Natural killer cell (primary cell): ENCODE results near the gene IRF2BPL. TPM values are rescaled to one million over a fixed set of nuclear protein-coding genes. Genes with fewer than 3 reads are reported as not detected.

Experiments
- ATAC-seq, 3 donors: fragments of 150-1000 bp in 2 of 3; fragments of 200-7000 bp in 1 of 3; cut with Tn5 transposase; 1 replicate in 1 of 3; 2 replicates in 2 of 3; pipeline ENCODE4 v1.10.0; 2021; ENCODE audit warnings: mild to moderate bottlenecking in 2 of 3, moderate library complexity in 2 of 3
- DNase-seq, 2 donors: peaks; one replicate each; pipeline versions ENCODE4 v3.0.0 to v3.0.0-alpha.2; 2013 to 2021; ENCODE audit warnings: mixed read lengths in 1 of 2
- H3K27ac ChIP-seq: one replicate; pipeline ENCODE4 v1.5.1; 2013; ENCODE audit warnings: mild to moderate bottlenecking, low read length
- H3K27me3 ChIP-seq: one replicate; pipeline ENCODE4 v1.6.1; 2013; ENCODE audit warnings: low read length; ENCODE audit not compliant: control insufficient read depth, insufficient read depth
- H3K36me3 ChIP-seq: one replicate; pipeline ENCODE4 v1.6.1; 2013; ENCODE audit warnings: low read length; ENCODE audit not compliant: control insufficient read depth, insufficient read depth
- H3K4me1 ChIP-seq: one replicate; pipeline ENCODE4 v1.6.1; 2013; ENCODE audit warnings: low read length; ENCODE audit not compliant: control insufficient read depth, insufficient read depth
- H3K4me3 ChIP-seq: one replicate; pipeline ENCODE4 v1.5.1; 2013; ENCODE audit warnings: low read length
- H3K9me3 ChIP-seq: one replicate; pipeline ENCODE4 v1.6.1; 2013; ENCODE audit warnings: low read length; ENCODE audit not compliant: control insufficient read depth, insufficient read depth
- H3K27ac Mint-ChIP-seq, 2 donors: one replicate each; pipeline ENCODE4 v1.8.0; 2022; ENCODE audit warnings: mild to moderate bottlenecking in 2 of 2, mixed read lengths in 2 of 2, moderate library complexity in 1 of 2
- H3K27me3 Mint-ChIP-seq, 2 donors: one replicate each; pipeline ENCODE4 v1.8.0; 2022; ENCODE audit warnings: low read depth in 2 of 2, mixed read lengths in 2 of 2
- H3K36me3 Mint-ChIP-seq: one replicate; pipeline ENCODE4 v1.8.0; 2022; ENCODE audit warnings: mixed read lengths
- H3K4me1 Mint-ChIP-seq, 2 donors: one replicate each; pipeline ENCODE4 v1.8.0; 2022; ENCODE audit warnings: mixed read lengths in 2 of 2
- H3K4me3 Mint-ChIP-seq: one replicate; pipeline ENCODE4 v1.8.0; 2022; ENCODE audit warnings: mild to moderate bottlenecking, moderate library complexity, mixed read lengths
- H3K9me3 Mint-ChIP-seq, 2 donors: one replicate each; pipeline ENCODE4 v1.8.0; 2022; ENCODE audit warnings: mixed read lengths in 2 of 2
- WGBS: methylation state at CpG from one replicate; pipeline ENCODE4 v1.1.7; 2013; ENCODE audit warnings: missing lambda C conversion rate; ENCODE audit not compliant: insufficient coverage; 5-methylcytosine and 5-hydroxymethylcytosine counted together
- intact Hi-C: fragments of 100-400 bp; cut with micrococcal nuclease; formaldehyde crosslinking; loops from one replicate; pipeline ENCODE4 v1.14.2; 2022
- total RNA-seq, 4 donors: library from RNA; stranded (reverse); fragments of 120-200 nt in 1 of 4; gene quantifications; one replicate each; pipeline versions ENCODE4 v1.2.3 to v1.2.4, GENCODE V29; 2013 to 2022
- TF ChIP-seq, protein P1 (sequence below): fragments of 200-600 bp; IDR thresholded peaks from one replicate; pipeline ENCODE4 v1.8.0; 2022; ENCODE audit warnings: antibody characterized with exemption

The IRF2BPL gene
- total RNA-seq, 3 donors from 2014 or later (not counting 1 experiment from before 2014, with no cell fraction given), result 39.3 to 46.5 (median 46.3) TPM

DNA sequence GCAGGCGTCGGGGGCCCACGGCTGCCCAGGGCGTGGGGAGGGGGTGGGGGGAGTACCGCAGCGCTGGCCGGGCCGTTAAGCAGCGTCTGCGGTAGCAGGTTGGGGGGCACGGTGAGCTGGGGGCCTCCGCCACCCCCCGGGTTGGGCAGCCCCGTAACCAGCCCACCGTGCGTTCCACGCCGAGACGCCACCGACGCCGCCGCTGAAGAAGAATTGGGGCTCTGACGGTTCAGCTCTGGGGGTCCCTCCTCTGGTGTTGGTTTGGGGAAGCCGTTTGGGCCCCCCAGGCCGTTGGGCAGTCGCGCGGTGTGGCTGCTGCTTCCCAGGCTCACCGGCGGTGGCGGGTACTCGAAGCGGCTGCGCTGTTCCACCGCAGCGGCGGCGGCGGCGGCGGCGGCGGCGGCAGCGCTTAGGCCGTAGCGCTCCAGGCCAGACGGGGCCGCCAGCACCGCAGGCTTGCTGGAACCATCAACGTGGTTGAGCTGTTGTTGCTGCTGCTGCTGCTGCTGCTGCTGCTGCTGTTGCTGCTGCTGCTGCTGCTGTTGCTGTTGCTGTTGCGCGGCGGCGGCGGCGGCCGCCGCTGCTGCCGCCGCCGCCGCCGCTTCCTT, 1.5 kb downstream of the IRF2BPL start:
- Mint-ChIP-seq H3K36me3 (no peaks in the 10 kb centered on the region), H3K9me3 (no peaks in the 10 kb centered on the region), H3K4me1 (peaks cover 47% of the 10 kb centered on the region in 2 donors), H3K27me3 (no peaks in the 10 kb centered on the region), H3K27ac (peak overlapping the region; percentile 96 to 98), H3K4me3 (peak overlapping the region; percentile 83)
- Histone ChIP-seq H3K4me1 (peaks cover 62% of the 10 kb centered on the region), H3K36me3 (peaks cover 8% of the 10 kb centered on the region), H3K27me3 (no peaks in the 10 kb centered on the region), H3K4me3 (peak overlapping the region; percentile 93), H3K9me3 (no peaks in the 10 kb centered on the region), H3K27ac (peak overlapping the region; percentile 100)
- 4% methylated on average over 65 of the region's 65 CpGs for WGBS
- DNase-seq (peak; percentile 71 to 80), ATAC-seq (peak; percentile 27 to 55 (median 51))
- intact Hi-C loops, result no loop called here
- TF ChIP-seq, protein P1, sequence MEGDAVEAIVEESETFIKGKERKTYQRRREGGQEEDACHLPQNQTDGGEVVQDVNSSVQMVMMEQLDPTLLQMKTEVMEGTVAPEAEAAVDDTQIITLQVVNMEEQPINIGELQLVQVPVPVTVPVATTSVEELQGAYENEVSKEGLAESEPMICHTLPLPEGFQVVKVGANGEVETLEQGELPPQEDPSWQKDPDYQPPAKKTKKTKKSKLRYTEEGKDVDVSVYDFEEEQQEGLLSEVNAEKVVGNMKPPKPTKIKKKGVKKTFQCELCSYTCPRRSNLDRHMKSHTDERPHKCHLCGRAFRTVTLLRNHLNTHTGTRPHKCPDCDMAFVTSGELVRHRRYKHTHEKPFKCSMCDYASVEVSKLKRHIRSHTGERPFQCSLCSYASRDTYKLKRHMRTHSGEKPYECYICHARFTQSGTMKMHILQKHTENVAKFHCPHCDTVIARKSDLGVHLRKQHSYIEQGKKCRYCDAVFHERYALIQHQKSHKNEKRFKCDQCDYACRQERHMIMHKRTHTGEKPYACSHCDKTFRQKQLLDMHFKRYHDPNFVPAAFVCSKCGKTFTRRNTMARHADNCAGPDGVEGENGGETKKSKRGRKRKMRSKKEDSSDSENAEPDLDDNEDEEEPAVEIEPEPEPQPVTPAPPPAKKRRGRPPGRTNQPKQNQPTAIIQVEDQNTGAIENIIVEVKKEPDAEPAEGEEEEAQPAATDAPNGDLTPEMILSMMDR, result no peak

DNA sequence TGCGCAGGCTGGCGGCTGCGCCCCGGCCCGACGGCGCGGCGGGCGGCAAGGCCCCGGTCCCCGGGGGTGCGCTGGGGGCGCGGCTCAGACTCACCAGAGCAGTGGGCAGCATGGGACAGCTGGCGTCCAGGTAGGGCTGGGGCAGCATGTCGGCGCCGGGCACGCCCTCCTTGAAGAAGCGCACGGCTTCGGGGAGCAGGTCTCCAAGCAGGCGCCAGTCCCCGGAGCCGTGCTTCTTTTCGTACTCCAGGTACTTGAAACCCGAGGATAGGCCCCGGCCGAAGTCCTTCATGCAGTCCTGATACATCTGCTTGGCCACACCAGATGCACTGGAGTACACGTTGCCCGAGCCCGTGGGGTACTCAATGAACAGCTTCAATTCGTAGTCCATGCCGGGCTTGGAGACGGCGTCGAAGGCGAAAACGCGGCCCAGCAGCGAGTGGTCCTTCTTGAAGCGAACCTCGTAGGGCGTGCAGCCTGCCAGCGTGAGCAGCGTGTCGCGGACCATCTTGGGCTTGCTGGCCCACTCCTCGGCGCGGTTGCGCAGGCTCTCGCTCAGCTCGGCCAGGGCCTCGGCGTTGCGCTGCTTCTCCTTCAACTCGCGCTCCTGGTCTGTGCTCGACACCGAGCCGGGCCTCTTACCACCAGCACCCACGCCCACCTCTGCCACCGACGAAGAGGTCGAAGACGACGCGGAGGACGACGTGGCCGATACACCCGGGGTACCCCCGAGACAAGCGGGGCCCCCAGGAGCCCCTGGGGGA, 2.2 kb downstream of the IRF2BPL start:
- TF ChIP-seq, protein P1, result no peak
- peaks cover 55% of the 10 kb centered on the region for H3K4me1 ChIP-seq

DNA sequence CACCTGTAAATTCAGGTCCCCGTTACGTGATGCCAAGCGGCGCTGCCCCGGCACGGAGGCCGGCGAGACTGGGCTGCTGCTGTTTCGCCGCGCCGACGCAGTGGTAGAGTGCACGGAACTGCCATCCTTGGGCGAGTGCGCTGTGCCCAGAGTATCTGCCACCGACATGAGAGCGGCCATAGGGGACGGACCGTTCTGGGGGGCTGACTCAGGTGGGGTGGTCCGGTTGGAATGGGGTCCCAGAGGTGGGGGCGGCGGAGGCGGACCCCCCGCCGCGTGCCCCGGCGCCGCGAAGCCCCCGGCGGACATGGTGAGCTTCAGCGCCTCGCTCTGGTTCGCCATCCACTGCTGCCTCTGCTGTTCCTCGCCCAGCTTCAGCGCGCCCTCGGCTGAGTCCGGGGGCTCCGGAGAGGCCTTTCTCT, 2.8 kb downstream of the IRF2BPL start:
- TF ChIP-seq, protein P1, result no peak
- Mint-ChIP-seq H3K27me3 (no peaks in the 10 kb centered on the region), H3K36me3 (no peaks in the 10 kb centered on the region), H3K4me1 (peaks cover 41 to 42% of the 10 kb centered on the region in 2 donors), H3K4me3 (peak overlapping the region; percentile 87), H3K27ac (peak overlapping the region in 1 of 2 donors; percentile 89), H3K9me3 (no peaks in the 10 kb centered on the region)
- intact Hi-C loops, result no loop called here
- DNase-seq, result no peak
- Histone ChIP-seq H3K36me3 (peaks cover 8% of the 10 kb centered on the region), H3K9me3 (no peaks in the 10 kb centered on the region), H3K27me3 (no peaks in the 10 kb centered on the region), H3K27ac (no peak overlapping the region), H3K4me3 (no peak overlapping the region), H3K4me1 (peaks cover 55% of the 10 kb centered on the region)
- WGBS, result 95% methylated on average over 42 of the region's 42 CpGs
- ATAC-seq, result no peak

More for the DNA sequence above, 2.2 kb downstream of the IRF2BPL start:
- Mint-ChIP-seq H3K9me3 (no peaks in the 10 kb centered on the region), H3K4me3 (peak overlapping the region; percentile 83), H3K27me3 (no peaks in the 10 kb centered on the region), H3K36me3 (no peaks in the 10 kb centered on the region), H3K4me1 (peaks cover 45% of the 10 kb centered on the region in 2 donors), H3K27ac (peak overlapping the region; percentile 96 to 98)
- Histone ChIP-seq H3K27ac (peak overlapping the region; percentile 100), H3K9me3 (no peaks in the 10 kb centered on the region), H3K4me3 (peak overlapping the region; percentile 93), H3K27me3 (no peaks in the 10 kb centered on the region), H3K36me3 (peaks cover 8% of the 10 kb centered on the region)
- DNase-seq (peak in 1 of 2 donors; percentile 44), ATAC-seq (no peak)
- intact Hi-C loops, result no loop called here
- WGBS, result 73% methylated on average over 76 of the region's 76 CpGs
